Stimulated activated CD8-positive, alpha-beta memory T cell treated with anti-CD3 and anti-CD28 coated beads, Interleukin-12 subunit alpha, Interleukin-12 subunit beta, amount 100 ng/mL, for 4 hours (primary cell): ENCODE measurements around the gene WSCD2.

Experiments
- DNase-seq: peaks from one replicate; pipeline ENCODE4 v3.0.0-alpha.2; 2020; ENCODE audit warnings: low read depth

WSCD2 gene

GRCh38 chr12:108128221-108129016 lies 669 bp upstream of the WSCD2 start:
- no peak for DNase-seq

- DNase-seq: no peak
Observed at GRCh38 chr12:108131035-108131434, 1.9 kb downstream of the WSCD2 start.

GRCh38 chr12:108131657-108132126 lies 2.6 kb downstream of the WSCD2 start:
- no peak for DNase-seq

- no peak for DNase-seq
Observed at GRCh38 chr12:108133482-108133881, 4.4 kb downstream of the WSCD2 start.

- DNase-seq: no peak
Observed at GRCh38 chr12:108134744-108135143, 5.7 kb downstream of the WSCD2 start.

- no peak for DNase-seq
Observed at GRCh38 chr12:108135627-108136026, 6.5 kb downstream of the WSCD2 start.

- DNase-seq: no peak
Observed at GRCh38 chr12:108136697-108137096, 7.6 kb downstream of the WSCD2 start.

- no peak for DNase-seq
Observed at GRCh38 chr12:108139454-108139853, 10.4 kb downstream of the WSCD2 start.

- no peak for DNase-seq
Observed at GRCh38 chr12:108140501-108140900, 11.4 kb downstream of the WSCD2 start.

GRCh38 chr12:108141600-108142130 lies 12.6 kb downstream of the WSCD2 start:
- DNase-seq: no peak

- DNase-seq: no peak
Observed at GRCh38 chr12:108143144-108143543, 14.1 kb downstream of the WSCD2 start.

GRCh38 chr12:108144080-108144479 lies 15.0 kb downstream of the WSCD2 start:
- no peak for DNase-seq

- DNase-seq: no peak
Observed at GRCh38 chr12:108145011-108145410, 15.9 kb downstream of the WSCD2 start.

GRCh38 chr12:108146035-108146893 lies 17.2 kb downstream of the WSCD2 start:
- DNase-seq: no peak

GRCh38 chr12:108147279-108147678 lies 18.2 kb downstream of the WSCD2 start:
- no peak for DNase-seq

- no peak for DNase-seq
Observed at GRCh38 chr12:108148521-108149074, 19.5 kb downstream of the WSCD2 start.

GRCh38 chr12:108150436-108150835 lies 21.3 kb downstream of the WSCD2 start:
- no peak for DNase-seq

- DNase-seq: no peak
Observed at GRCh38 chr12:108151533-108152169, 22.6 kb downstream of the WSCD2 start.

GRCh38 chr12:108152170-108152538 lies 23.1 kb downstream of the WSCD2 start:
- no peak for DNase-seq

- no peak for DNase-seq
Observed at GRCh38 chr12:108156717-108157116, 27.6 kb downstream of the WSCD2 start.

- DNase-seq: no peak
Observed at GRCh38 chr12:108157870-108158459, 28.9 kb downstream of the WSCD2 start.

- no peak for DNase-seq
Observed at GRCh38 chr12:108162207-108162606, 33.1 kb downstream of the WSCD2 start.
